GM21529 (cell line): ENCODE measurements around the gene ADGRB3.
"Not testable (repeated sequence)": the region's sequence is repeated elsewhere in the genome, so short reads cannot be mapped to it uniquely, and the experiment has no call there.

Experiments
- ATAC-seq: cut with Tn5 transposase; IDR thresholded peaks from one replicate; pipeline ENCODE4 v1.9.1; 2021; ENCODE audit not compliant: unreplicated experiment

The ADGRB3 gene

GRCh38 chr6:68778356-68779020, 143.4 kb downstream of the ADGRB3 start:
- no peak for ATAC-seq

DNA sequence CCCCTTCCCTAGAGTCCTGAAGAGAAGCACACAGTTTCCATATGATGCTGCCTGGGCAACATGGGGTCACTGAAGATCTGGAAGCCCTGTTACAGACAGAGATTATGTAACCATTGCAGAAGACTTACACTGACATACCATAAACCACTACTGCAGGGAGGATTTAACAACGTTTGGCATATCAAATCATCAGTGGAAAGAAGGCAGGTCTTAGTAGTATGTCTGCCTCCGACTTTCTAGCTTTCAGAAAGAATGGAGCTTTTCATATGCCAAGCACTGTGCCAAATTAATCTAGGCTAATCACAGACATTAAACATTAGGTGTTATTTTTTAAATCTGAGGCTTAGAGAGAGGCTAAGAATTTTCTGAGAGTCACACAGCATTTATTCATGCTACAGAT, 144.3 kb downstream of the ADGRB3 start:
- no peak for ATAC-seq

- ATAC-seq = not testable (repeated sequence)
Measured at GRCh38 chr6:68790128-68790527, 155.0 kb downstream of the ADGRB3 start.

- not testable (repeated sequence) for ATAC-seq
Measured at GRCh38 chr6:68814976-68815375, 179.9 kb downstream of the ADGRB3 start.

DNA sequence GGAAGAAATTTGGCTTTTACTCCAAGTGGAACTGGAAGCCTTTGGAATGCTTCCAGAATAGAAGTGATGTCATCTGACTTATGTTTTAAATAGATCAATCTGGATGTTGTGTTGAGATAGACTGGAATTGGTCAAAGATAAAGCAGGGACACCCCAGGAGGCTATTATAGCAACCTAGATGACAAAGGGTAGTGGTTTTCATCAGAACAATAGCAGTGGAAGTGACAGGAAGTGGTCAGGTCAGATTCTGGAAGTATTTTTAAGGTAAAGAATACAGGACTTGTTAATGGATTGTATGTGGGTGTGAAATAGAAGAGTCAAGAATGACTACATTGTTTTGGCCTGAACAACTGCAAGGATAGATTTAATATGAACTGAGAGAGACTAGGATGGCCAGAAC, 191.4 kb downstream of the ADGRB3 start:
- ATAC-seq = no peak

GRCh38 chr6:68834551-68834950, 199.5 kb downstream of the ADGRB3 start:
- no peak for ATAC-seq

DNA sequence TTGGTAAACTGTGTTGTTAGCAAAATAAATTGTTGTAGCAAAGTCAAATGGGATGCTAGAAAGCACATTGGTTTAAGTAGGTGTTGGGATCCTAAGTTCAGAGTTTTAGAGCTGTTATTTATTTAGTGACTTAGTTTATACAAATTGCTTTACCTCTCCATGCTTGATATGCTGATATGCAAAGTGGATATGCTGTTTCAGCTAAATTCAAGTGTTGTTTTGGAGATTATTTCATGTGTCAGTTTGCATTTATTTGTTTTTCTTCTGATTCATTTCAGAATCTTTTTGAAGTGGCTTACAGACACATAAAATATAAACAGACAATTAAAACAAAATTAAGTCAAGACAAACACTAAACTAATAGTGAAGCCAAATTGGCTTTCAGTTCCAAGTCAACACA, 203.5 kb downstream of the ADGRB3 start:
- ATAC-seq = no peak

- no peak for ATAC-seq
Measured at GRCh38 chr6:68852791-68853190, 217.7 kb downstream of the ADGRB3 start.

- ATAC-seq = no peak
Measured at GRCh38 chr6:68859233-68859632, 224.2 kb downstream of the ADGRB3 start.

DNA sequence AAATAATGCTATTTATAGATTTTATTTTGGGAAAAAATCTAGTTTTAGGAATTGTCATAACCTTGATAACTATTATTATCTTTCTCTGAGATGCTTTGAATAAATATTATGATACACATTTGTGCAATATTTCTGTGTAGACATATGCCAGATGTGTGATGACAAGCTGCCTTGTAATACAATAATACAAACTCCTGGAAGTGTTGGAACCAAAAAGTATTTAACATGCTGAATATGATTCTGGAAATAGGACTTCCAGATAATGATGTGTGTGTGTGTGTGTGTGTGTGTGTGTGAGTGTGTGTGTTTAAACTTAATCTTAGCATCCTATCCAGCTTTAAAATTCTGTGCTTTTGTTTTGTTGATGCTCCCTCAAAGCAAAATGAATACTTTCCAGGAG, 233.6 kb downstream of the ADGRB3 start:
- ATAC-seq = no peak

- no peak for ATAC-seq
Measured at GRCh38 chr6:68873236-68873635, 238.2 kb downstream of the ADGRB3 start.

DNA sequence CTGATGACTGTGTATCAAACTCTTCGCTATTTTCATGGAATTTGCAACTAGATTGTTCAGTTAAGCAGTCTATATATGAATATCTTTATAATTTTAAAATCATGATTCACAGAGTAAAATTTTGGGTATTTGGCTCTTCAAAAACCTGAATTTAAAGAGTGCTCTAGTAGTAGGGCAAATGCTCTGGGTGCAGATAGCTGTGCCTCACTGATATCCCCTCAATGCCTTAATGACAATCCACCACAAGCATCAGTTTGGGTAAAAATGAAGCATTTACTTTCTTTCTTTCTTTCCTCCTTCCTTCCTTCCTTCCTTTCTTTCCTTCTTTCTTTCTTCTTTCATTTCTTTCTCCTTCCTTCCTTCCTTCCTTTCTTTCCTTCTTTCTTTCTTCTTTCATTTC, 239.7 kb downstream of the ADGRB3 start:
- ATAC-seq = no peak

GRCh38 chr6:68875403-68875802, 240.3 kb downstream of the ADGRB3 start:
- ATAC-seq = no peak

DNA sequence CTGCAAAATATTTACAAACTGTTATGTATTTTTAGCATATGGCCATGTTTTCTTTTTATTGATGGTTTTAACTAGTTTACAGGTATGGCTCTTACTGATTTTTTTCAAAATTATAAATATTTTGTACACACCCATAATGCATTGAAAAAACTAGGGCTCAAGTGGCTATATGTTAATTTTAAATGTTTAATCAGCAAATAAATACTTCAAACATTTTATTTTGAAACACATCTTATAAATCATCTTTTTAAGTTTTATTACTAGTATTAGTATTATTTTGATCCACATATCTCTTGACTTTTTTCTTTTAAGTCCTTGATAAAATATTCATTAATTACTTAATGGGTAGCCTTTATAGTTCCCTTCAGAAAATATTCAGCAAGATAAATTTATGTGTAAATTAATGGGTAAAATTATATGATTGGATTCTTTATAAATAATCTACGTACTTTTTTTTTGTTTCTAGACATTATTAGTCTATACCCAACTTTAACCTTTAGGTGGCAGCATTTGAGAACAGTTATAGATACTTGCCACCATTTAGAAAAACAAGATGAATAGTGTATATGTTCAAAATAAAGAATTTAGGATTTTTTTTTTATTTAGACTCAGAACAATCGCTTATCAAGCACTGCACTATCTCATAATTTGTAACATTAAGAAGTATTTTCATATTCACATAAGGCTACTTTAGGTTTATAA, 241.9 kb downstream of the ADGRB3 start:
- ATAC-seq = peak; percentile 76

GRCh38 chr6:68880050-68880813, 245.2 kb downstream of the ADGRB3 start:
- no peak for ATAC-seq

GRCh38 chr6:68883325-68883724, 248.2 kb downstream of the ADGRB3 start:
- not testable (repeated sequence) for ATAC-seq

GRCh38 chr6:68891419-68891818, 256.3 kb downstream of the ADGRB3 start:
- ATAC-seq = no peak

- no peak for ATAC-seq
Measured at GRCh38 chr6:68892452-68892851, 257.4 kb downstream of the ADGRB3 start.

DNA sequence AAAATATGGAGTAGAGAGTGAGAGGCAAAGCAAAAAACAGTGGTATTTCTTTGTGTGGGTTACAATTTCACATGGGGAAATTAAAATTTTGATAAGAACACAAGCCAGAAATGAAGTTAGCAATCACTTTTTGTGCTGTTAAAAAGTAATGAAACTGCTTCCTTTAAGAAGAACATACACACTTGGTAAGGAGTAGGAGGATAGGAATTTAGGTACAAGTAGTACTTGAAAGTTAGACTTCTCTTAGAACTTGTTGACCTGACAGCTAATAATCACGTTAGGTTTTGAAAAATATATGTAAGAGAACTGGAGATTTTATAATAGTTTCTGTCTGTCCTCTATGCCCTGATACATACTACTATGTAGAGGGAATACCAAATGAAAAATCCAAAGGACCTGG, 260.8 kb downstream of the ADGRB3 start:
- ATAC-seq = no peak

- ATAC-seq = no peak
Measured at GRCh38 chr6:68901044-68901443, 266.0 kb downstream of the ADGRB3 start.

- ATAC-seq = no peak
Measured at GRCh38 chr6:68911334-68911733, 276.3 kb downstream of the ADGRB3 start.

DNA sequence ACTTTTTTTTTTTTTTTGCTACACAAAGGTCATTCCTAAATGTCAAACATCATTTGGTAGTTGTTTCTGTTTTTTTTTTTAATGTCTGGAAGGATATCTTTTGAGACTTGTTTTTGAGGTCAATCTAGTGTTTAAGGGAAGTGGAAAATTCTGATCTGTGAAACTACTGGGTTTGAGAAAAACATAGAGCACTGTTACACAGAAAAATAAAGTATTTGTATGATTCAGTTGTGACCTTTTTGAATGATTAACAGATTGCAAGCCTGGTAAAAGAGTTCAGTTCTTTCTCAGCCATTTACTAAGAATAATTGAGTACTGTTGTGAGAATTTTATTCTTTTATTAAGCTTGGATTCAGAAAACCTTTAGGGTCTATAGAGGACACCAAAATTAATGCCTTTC, 276.7 kb downstream of the ADGRB3 start:
- no peak for ATAC-seq
